VCaP (cell line): ENCODE measurements around the gene KIF9.
"Not testable (repeated sequence)": the region's sequence is repeated elsewhere in the genome, so short reads cannot be mapped to it uniquely, and the experiment has no call there.

Experiments
- H3K27ac ChIP-seq: fragments of 450-650 bp; 2 replicates; pipeline ENCODE4 v1.5.1; 2017
- TF ChIP-seq, protein P1 (sequence below): fragments of 450-650 bp; conservative IDR thresholded peaks from 2 replicates; pipeline ENCODE4 v1.5.1; 2017; ENCODE audit warnings: mild to moderate bottlenecking, moderate library complexity

Gene KIF9

DNA sequence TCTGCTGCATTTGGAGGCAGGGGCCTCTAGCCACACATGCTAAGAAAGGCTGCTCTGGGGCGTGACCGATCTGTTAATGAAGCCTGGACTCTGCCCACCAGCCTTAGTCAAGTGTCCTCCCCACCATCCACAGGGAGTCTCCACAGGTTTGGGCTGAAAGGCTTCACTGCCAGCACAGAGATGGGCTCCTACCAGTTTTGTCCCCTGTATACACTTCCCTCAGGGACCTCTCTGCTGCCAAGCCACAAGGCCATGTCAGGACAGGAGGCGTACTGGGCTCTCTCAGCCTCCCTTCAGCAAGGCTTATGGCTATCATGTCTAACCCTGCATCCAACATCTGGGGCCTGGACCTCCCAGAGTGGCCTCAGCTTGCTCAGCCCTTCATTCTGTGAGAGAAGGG, 23.5 kb downstream of the KIF9 start:
- TF ChIP-seq, protein P1, sequence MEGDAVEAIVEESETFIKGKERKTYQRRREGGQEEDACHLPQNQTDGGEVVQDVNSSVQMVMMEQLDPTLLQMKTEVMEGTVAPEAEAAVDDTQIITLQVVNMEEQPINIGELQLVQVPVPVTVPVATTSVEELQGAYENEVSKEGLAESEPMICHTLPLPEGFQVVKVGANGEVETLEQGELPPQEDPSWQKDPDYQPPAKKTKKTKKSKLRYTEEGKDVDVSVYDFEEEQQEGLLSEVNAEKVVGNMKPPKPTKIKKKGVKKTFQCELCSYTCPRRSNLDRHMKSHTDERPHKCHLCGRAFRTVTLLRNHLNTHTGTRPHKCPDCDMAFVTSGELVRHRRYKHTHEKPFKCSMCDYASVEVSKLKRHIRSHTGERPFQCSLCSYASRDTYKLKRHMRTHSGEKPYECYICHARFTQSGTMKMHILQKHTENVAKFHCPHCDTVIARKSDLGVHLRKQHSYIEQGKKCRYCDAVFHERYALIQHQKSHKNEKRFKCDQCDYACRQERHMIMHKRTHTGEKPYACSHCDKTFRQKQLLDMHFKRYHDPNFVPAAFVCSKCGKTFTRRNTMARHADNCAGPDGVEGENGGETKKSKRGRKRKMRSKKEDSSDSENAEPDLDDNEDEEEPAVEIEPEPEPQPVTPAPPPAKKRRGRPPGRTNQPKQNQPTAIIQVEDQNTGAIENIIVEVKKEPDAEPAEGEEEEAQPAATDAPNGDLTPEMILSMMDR, result no peak
- no peak overlapping the region for H3K27ac ChIP-seq

DNA sequence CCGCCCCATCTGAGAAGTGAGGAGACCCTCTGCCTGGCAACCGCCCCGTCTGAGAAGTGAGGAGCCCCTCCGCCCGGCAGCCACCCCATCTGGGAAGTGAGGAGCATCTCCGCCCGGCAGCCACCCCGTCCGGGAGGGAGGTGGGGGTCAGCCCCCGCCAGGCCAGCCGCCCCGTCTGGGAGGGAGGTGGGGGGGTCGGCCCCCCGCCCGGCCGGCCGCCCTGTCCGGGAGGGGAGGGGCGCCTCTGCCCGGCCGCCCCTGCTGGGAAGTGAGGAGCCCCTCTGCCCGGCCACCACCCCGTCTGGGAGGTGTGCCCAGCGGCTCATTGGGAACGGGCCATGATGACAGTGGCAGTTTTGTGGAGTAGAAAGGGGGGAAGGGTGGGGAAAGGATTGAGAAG, 26.3 kb downstream of the KIF9 start:
- not testable (repeated sequence) for H3K27ac ChIP-seq

DNA sequence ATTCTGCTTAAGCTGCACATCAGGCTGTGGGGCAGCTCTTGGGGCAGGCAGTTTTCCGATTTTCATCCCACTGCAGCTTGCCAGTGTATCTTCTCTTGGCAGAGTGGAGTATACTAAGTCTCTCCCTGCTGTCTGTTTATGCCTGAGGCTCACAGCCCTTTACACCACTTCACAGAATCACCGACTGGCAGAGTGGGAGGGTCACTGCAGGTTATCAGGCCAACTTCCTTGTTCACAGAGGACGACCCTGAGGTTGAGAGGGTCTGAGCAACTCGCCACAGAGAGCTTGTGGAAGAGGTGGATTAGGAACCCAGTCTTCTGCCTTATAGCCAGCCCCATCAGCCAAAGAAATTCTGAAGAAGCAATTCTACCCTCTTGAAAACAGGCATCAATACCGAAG, 30.9 kb downstream of the KIF9 start:
- TF ChIP-seq, protein P1, result no peak
- no peak overlapping the region for H3K27ac ChIP-seq

DNA sequence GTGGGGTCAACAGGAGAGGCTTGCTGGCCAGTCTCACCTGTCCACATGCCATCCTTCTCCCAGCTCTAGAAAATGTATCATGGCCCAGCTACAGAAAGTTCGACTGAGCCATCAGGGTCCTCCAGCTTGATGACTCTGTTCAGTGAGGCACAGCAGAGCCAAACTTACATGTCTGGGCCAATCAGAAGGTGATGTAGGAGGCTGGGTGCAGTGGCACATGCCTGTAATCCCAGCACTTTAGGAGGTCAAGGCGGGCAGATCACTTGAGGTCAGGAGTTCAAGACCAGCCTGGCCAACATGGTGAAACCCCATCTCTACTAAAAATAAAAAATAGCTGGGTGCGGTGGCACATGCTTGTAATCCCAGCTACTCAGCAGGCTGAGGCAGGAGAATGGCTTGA, 31.5 kb downstream of the KIF9 start:
- H3K27ac ChIP-seq, result not testable (repeated sequence)

DNA sequence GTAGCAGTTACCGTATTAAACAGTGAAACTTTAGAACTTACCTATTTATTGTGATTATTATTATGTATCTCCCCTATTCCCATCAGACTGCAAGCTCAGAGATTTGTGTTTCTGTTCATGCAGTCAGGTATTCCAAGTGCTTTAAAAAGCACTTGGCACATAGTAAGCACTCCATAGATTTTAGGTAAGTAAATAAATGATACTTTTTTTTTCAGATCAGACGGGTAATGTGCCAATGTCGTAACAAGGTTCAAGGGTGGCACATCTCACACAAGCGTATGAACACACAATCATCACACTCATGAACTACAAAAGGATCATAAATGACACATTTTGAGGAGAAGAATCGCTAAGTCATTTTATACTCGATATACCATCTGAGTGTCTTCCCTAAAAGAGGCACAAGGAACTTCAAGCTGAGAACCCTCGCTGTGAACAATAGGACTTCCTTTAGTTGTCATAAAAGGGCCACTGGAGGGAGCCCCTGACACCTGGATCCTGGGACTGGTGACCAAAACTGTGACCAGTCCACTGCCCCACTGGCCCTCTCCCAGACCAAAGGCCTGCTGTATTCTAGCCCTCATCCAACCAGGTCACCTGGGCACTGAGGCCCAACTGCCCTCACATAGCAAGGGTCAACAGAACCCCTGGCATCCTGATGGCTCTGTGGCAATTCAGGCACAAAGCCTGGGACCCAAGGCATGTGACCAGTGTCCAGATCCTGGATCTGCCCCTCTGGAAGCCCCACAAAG, 32.1 kb downstream of the KIF9 start:
- TF ChIP-seq, protein P1, result peak; percentile 72

DNA sequence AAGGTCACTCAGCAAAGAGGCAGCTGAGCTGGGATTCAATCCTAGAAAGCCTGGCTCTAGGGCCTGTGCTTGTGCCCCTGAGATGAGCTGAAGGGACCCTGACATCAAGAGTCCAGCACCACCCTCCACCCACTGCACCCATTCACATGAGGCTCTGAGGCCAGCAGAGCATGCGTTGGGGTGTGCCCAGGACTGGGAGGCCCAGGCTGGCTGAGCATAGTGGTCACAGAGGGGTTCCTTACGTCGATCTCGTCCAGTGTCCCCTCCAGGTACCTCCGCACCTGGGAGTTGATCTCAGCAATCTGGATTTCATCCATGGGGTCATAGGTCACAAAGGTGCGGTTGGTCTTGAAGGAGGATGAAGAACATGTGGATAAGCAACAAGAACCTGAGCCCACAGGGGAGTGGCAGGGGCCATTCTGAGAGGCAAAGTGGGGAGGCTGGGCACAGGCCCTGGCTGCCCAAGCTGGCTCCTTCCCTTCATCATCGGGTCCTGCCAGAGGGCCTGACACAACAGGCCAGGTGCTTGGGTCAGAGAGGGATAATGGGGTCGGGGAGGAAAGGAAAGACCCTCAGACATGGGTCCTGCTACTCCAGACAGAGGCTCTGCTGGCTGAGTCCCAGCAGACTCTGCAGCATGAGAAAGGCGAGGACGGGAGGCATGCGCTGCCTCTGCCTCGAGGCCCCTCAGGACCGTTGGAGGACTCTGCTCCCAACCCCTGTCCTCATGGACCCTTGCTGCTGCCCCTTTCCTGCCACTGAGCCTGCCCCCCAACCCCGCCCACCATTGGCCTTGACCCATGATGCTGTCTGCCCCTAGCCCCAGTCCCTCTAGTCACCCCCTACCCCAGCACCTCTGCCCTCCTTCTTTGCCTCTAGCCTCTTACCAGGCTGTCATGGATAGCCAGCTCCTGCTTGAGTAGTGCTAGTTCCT, 35.2 kb downstream of the KIF9 start:
- TF ChIP-seq, protein P1, result no peak
- no peak overlapping the region for H3K27ac ChIP-seq

More for the DNA sequence above, 32.1 kb downstream of the KIF9 start:
- no peak overlapping the region for H3K27ac ChIP-seq

DNA sequence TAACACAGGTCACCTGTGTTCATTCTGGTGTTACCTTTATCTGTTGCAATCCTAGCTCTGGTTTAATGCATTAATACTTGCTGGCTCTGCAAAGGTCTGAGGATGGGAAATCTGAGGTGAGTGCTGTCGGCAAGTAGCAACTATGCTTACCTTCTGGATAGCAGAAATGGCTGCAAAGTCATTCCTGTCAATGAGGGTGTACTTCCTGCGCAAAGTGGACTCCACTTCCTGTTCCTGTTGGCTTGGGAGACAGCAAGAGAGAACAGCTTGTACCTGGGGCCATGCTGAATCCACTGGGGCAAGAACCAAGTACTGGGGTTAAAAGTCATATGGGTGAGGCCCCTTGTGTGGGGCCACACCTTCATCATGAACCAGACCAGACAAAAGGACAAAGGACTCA, 37.3 kb downstream of the KIF9 start:
- TF ChIP-seq, protein P1, result no peak
- H3K27ac ChIP-seq, result no peak overlapping the region

DNA sequence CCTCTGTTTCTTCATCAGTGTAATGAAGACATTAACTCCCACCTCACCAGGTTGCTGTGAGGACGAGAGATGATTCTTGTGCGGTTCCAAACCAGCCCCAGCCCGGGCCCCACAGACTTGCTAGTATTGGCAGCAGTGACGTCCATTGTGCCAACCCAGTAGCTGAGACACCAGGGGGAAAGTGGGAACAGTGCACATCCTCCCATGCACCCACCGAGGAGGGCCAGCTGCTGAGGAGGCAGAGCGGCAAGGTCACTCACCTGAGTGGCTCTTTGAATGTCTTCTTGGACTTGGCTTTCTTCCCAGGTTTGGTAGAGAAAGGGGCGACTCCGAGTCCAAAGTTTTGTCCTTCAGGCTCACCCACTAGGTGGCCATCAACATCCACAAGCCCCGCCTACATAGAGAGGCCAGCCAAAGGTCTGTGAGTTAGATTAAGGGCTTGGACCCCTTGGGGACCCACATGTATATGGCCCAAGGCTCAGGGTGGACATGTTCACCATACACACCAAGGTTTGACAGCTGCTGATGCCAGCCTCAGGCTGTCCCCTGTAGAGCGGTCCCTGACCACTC, 38.0 kb downstream of the KIF9 start:
- no peak overlapping the region for H3K27ac ChIP-seq
- TF ChIP-seq, protein P1, result no peak
